Measurements from ENCODE around the gene NET1. TPM values are rescaled to one million over a fixed set of nuclear protein-coding genes. Genes with fewer than 3 reads are reported as not detected.
"Not testable (repeated sequence)": the region's sequence is repeated elsewhere in the genome, so short reads cannot be mapped to it uniquely, and the experiment has no call there.

Gene NET1
- total RNA-seq, 1 donor from 2014 or later, result 14.3 TPM

DNA sequence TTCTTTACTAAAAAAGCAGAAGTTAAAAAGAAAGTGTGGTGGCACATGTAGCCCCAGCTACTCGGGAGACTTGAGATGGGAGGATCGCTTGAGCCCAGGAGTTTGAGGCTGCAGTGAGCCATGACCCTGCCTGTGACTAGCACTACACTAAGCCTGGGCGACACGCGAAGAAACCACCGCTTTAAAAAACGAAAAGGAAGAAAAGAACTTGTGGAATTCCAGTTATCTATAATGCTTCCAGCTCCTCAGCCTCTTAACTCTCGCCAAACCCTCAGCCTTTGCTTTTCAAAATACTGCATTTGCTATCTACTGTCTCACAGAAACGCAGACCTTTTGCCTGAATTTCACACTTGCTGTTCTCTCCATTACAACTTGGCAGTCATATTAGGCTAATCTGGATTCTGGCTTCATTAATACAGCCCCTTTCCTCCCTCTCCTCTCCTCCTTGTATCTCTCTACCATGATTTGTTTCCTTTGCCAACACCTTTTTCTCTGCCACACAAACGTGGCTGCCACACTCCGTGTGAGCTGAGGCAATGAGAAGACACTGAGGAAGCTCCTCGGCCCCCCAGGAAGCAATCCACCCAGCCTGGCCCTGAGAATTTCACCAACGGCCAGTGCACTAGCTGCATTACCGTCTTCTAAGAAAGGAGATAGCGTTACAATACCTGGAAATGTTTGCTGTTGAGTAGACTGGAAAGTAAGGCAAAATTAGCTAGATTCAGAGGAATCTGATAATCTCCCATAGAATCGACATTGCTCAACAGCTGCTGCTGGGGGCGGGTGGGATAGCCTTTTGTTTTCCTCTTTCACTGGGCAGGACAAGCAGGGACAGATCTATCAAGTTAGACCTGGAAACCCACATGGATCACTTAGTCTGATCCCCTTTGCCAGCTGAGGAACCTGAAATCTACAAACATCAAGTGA is 49.8 kb downstream of the NET1 start:
- no peak for DNase-seq (ENCODE audit: low read depth in 2 of 2)

- no peak for DNase-seq (ENCODE audit: low read depth in 2 of 2)
Measured at GRCh38 chr10:5462841-5463293, 50.5 kb downstream of the NET1 start.

GRCh38 chr10:5464546-5464945 is 52.2 kb downstream of the NET1 start:
- DNase-seq (ENCODE audit: low read depth in 2 of 2), result no peak

GRCh38 chr10:5465976-5466450 is 53.7 kb downstream of the NET1 start:
- DNase-seq (ENCODE audit: low read depth in 2 of 2), result no peak

DNA sequence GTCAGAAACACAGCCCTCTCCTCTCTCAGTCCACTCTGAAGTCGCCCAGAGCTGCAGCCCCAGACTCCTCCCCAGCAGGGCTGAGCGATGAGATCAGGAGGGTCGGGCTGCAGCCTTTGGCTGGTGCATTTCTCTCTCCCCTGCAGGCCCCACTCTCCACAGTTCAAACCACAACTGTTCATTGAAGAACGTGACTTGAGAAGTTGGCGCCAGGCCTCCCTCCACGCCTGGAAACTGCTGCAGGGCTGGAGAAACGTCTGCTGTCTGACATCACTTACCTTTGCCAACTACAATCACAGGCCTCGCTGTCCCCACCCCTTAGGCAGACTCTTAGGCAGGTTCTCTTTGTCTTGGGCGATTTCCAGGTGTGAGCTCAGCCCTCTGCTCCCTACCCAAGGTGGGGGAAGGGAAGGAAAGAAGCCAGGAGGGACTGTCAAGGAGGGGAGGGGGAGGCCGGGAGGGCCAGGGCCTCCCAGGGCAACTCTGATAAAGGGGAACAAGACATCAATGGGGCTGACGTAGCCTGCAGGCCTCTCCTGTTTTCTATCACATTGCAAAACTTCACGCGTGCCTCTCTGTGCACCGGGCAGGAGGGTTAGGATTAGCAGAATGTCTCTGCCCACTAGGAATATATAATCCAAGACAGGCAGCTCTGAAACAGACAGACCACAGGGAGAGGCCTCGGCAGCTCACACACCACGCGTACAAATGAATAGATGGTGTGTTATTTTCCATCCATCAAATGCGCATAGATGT is 54.3 kb downstream of the NET1 start:
- no peak for DNase-seq (ENCODE audit: low read depth in 2 of 2)

- DNase-seq (ENCODE audit: low read depth in 2 of 2), result peak in 1 of 2 donors; percentile 9
Measured at GRCh38 chr10:5467207-5467535, 54.8 kb downstream of the NET1 start.

DNA sequence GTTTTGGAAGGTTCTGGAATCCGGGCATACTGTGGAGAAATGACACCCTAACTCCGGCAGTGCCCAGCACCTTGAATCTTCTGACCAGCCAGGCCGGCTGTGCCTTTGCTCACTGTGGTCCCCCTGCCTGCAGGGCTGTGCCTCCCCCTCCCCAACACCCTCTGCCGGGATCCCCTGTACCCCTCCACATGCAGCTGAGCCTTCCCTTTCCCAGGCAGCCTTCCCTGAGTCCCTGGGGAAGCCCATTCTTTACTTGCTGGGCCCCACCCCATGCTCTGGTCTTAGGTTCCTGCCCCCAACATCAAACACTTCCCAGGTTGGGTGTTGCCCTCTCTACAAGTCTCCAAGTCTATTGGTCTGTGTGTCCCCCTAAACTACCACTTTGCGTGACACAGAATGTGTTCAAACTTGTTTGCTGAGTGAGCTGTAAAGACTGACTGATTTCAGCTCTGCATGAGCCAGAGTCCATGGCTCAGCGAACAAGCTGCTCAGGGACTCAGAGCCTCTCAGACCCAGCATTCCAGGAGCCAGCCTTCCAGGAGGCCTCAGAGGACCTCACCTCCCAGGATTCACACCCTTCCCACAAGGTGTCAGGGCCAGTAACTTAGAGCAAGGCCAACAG is 55.4 kb downstream of the NET1 start:
- no peak for DNase-seq (ENCODE audit: low read depth in 2 of 2)

- no peak for DNase-seq (ENCODE audit: low read depth in 2 of 2)
Measured at GRCh38 chr10:5468262-5469106, 56.1 kb downstream of the NET1 start.

DNA sequence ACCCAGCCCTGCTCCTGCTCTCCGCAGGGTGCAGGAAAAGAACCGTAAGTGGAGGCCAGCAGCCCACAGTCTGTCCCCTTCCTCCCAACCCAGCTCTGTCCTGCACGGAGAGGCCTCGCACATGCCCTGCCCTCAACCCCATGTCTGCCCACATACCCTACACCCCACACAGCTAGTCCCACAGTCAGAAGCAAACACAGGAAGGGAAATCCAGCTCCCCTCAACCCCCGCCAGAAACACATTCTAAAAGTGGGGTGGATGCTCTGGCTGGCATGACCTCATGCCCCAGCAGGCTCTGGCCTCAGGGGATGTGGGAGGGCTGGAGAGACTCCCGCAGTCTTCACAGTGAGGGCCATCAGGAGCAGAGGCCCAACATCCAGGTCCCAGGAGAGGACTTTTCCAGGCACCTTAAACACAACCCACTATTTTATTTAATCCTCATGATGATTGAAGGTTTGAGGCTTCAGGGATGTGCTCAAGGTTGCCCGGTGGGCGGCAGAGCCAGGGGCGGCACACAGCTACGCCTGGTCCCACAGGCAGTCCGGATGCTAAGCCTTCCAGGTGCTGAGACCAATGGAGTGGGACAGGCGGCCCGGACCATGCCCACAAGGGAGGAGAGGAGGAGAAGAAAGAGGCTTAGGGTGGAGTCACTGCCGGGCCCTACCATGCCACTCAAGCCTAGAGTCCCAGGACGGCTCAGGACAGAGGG is 57.1 kb downstream of the NET1 start:
- DNase-seq (ENCODE audit: low read depth in 2 of 2), result no peak

DNA sequence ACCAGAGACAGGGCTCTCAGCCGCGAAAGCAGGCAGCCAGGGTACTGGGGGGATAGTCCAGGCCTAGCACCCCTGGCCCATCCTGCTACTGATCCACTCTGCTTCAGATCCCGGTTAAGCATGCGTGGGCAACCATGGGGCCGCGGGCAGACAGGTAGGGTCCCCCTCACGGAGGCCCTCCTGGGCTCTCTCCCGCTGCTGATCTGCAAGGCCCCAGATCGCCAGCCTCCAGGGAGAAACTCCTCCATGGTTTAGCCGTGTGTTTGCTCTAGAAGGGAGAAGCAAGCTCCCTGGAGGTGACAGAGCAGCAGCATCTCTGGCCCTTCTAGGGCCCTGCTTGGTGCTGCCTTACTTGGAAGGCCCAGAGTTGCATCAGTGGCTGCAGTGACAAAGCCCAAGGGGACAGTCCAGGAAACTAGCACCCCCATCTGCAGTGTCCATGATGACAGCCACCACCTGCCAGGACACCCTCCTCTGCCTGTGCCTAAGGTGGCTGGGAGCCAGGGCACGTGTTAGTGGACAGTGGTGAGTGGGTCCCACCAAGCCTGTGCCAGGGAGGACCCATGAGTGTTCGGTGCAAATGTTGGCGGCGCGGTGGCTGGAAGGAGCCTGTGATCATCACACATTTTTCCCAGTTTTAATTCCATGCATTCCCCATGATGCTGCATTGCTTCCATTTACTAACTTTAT is 57.9 kb downstream of the NET1 start:
- no peak for DNase-seq (ENCODE audit: low read depth in 2 of 2)

- DNase-seq (ENCODE audit: low read depth in 2 of 2), result not testable (repeated sequence)
Measured at GRCh38 chr10:5474642-5475041, 62.3 kb downstream of the NET1 start.

DNA sequence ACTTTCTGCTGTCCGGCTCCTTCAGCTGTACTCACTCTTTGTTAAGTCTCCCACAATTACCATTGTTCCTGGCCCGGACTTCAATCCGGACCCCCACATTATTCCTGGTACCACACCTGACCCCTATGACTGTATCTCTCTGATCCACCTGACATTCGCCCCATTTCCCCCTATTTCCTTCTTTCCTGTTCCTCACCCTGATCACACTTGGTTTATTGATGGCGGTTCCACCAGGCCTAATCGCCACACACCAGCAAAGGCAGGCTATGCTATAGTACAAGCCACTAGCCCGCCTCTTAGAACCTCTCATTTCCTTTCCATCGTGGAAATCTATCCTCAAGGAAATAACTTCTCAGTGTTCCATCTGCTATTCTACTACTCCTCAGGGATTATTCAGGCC is 62.7 kb downstream of the NET1 start:
- not testable (repeated sequence) for DNase-seq (ENCODE audit: low read depth in 2 of 2)

DNA sequence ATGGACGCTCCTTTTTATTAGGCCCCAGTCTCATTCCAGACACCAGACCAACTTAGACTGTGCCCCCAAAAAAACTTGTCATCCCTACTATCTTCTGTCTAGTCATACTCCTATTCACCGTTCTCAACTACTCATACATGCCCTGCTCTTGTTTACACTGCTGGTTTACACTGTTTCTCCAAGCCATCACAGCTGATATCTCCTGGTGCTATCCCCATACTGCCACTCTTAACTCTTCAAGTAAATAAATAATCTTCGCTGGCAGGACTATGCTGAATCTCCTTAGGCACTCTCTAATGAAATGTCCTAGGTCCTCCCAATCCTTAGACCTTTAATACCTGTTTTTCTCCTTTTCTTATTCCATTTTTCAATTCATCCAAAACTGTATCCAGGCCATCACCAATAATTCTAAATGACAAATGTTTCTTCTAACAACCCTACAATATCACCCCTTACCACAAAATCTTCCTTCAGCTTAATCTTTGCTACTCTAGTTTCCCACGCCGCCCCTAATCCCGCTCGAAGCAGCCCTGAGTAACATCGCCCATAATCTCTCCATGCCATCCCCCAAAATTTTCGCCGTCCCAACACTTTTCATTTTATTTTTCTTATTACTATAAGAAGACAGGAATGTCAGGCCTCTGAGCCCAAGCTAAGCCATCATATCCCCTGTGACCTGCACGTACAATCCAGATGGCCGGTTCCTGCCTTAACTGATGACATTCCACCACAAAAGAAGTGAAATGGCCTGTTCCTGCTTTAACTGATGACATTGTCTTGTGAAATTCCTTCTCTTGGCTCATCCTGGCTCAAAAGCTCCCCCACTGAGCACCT is 63.8 kb downstream of the NET1 start:
- not testable (repeated sequence) for DNase-seq (ENCODE audit: low read depth in 2 of 2)

DNA sequence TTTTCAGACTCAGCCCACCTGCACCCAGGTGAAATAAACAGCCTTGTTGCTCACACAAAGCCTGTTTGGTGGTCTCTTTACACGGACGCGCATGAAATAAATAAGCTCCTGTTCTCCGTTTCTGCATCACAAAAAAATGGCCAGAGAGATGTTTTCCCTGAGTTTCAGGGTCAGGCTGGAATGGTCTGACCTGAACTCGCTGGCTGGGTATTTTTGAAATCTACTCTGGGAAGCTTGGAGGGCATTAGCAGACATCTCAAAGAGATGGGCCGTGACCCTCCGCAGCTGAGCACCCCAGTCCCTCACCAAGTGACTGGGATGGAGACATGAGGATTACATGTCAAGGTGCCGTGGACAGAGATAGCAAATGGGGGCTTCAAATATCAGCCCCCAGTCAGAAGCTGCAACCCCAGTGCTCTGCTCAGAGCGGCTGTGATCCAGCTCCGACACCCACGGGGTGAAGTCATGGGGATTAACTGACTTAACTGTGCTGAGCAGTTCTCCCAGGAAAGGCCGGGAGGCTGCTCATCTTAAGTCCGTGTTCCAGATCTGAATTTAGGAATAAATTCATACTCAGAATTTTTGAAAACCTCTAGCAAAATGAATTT is 64.7 kb downstream of the NET1 start:
- DNase-seq (ENCODE audit: low read depth in 2 of 2), result no peak

GRCh38 chr10:5477948-5478693 is 65.8 kb downstream of the NET1 start:
- DNase-seq (ENCODE audit: low read depth in 2 of 2), result no peak

GRCh38 chr10:5478694-5479305 is 66.4 kb downstream of the NET1 start:
- DNase-seq (ENCODE audit: low read depth in 2 of 2), result no peak

- DNase-seq (ENCODE audit: low read depth in 2 of 2), result peak in 1 of 2 donors; percentile 59
Measured at GRCh38 chr10:5479481-5480161, 67.3 kb downstream of the NET1 start.

All from lung microvascular endothelial cell (primary cell).